CD8-positive, alpha-beta memory T cell (primary cell): Measurements from ENCODE around the gene CLDN9. TPM values are rescaled to one million over a fixed set of nuclear protein-coding genes. Genes with fewer than 3 reads are reported as not detected.

Source experiments
- CTCF ChIA-PET: fragments of 350-600 bp; sonication (Branson Sonifier 250); formaldehyde crosslinking; loops from one replicate; lab custom pipeline; 2021; ENCODE audit warnings: antibody characterized with exemption; lab: Charles Lee
- POLR2A ChIA-PET: fragments of 350-600 bp; sonication (Branson Sonifier 250); formaldehyde crosslinking; loops from one replicate; lab custom pipeline; 2021; ENCODE audit warnings: antibody characterized with exemption; lab: Charles Lee
- DNase-seq, 5 donors: peaks; one replicate each; pipeline versions ENCODE4 v3.0.0 to v3.0.0-alpha.2; 2020 to 2022; ENCODE audit warnings: mixed read lengths in 1 of 5
- H3K27ac ChIP-seq: one replicate; pipeline ENCODE4 v1.7.0; 2013; ENCODE audit warnings: low read depth, mild to moderate bottlenecking, low read length, moderate library complexity
- H3K27me3 ChIP-seq: 2 replicates; pipeline ENCODE4 v1.7.0; 2013; ENCODE audit warnings: low read length, mild to moderate bottlenecking; ENCODE audit not compliant: insufficient read depth, poor library complexity, severe bottlenecking
- H3K36me3 ChIP-seq: 2 replicates; pipeline ENCODE4 v1.7.0; 2013; ENCODE audit warnings: mild to moderate bottlenecking, low read length, moderate library complexity; ENCODE audit not compliant: insufficient read depth
- H3K4me1 ChIP-seq: 2 replicates; pipeline ENCODE4 v1.7.0; 2013; ENCODE audit warnings: mild to moderate bottlenecking, low read length, moderate library complexity; ENCODE audit not compliant: insufficient read depth
- H3K4me3 ChIP-seq: 2 replicates; pipeline ENCODE4 v1.7.0; 2013; ENCODE audit warnings: mild to moderate bottlenecking, low read length
- H3K9me3 ChIP-seq: 2 replicates; pipeline ENCODE4 v1.7.0; 2013; ENCODE audit warnings: mild to moderate bottlenecking, low read length
- H3K27ac Mint-ChIP-seq, 8 donors: one replicate each; pipeline ENCODE4 v1.8.0; 2020 to 2021; ENCODE audit warnings: mixed read lengths in 8 of 8, mild to moderate bottlenecking in 6 of 8, inconsistent platforms in 3 of 8, moderate library complexity in 3 of 8
- H3K27me3 Mint-ChIP-seq, 2 donors: one replicate each; pipeline ENCODE4 v1.8.0; 2020 to 2021; ENCODE audit warnings: mixed read lengths in 2 of 2, mild to moderate bottlenecking in 1 of 2, moderate library complexity in 1 of 2
- H3K36me3 Mint-ChIP-seq, 3 donors: one replicate each; pipeline ENCODE4 v1.8.0; 2020 to 2021; ENCODE audit warnings: mixed read lengths in 3 of 3, inconsistent platforms in 1 of 3, mild to moderate bottlenecking in 1 of 3
- H3K4me1 Mint-ChIP-seq, 3 donors: one replicate each; pipeline ENCODE4 v1.8.0; 2020 to 2021; ENCODE audit warnings: mixed read lengths in 3 of 3, inconsistent platforms in 1 of 3, mild to moderate bottlenecking in 1 of 3
- H3K4me3 Mint-ChIP-seq, 7 donors: one replicate each; pipeline ENCODE4 v1.8.0; 2020 to 2021; ENCODE audit warnings: mixed read lengths in 7 of 7, mild to moderate bottlenecking in 6 of 7, moderate library complexity in 4 of 7, inconsistent platforms in 2 of 7
- H3K9me3 Mint-ChIP-seq, 5 donors: one replicate each; pipeline ENCODE4 v1.8.0; 2020 to 2022; ENCODE audit warnings: mixed read lengths in 5 of 5, mild to moderate bottlenecking in 3 of 5, moderate library complexity in 2 of 5, inconsistent platforms in 1 of 5
- polyA plus RNA-seq: library from polyadenylated mRNA; unstranded; fragments of 300-500 nt; fragmentation: Illumina TruSeq; gene quantifications from one replicate; pipeline ENCODE4 v1.2.3, GENCODE V29; 2021
- total RNA-seq, 2 experiments: library from RNA; stranded (reverse); gene quantifications; one replicate each; pipeline ENCODE4 v1.2.3, GENCODE V29; 2021

Gene CLDN9
- total and polyA plus RNA-seq, 3 experiments from 2014 or later: not detected

- CTCF ChIA-PET: interaction anchor here (0.6 to 14.4 kb wide), 3 partner anchors 16 to 137 kb away, joined by 3 to 289 read pairs (median 3); partner anchors contain the start of genes HCFC1R1, THOC6 and TNFRSF12A
- DNase-seq: no peak
- no peaks in the 10 kb centered on the region for H3K9me3 ChIP-seq
- peaks cover 0 to 18% of the 10 kb centered on the region in 2 donors for H3K27me3 Mint-ChIP-seq
- no peak overlapping the region for H3K27ac Mint-ChIP-seq
- H3K9me3 Mint-ChIP-seq: no peaks in the 10 kb centered on the region
- no peak overlapping the region for H3K4me3 ChIP-seq
- no peak overlapping the region for H3K4me3 Mint-ChIP-seq
- H3K36me3 ChIP-seq: no peaks in the 10 kb centered on the region
- H3K27me3 ChIP-seq: peaks cover 3% of the 10 kb centered on the region
- H3K36me3 Mint-ChIP-seq: no peaks in the 10 kb centered on the region
- no peak overlapping the region for H3K27ac ChIP-seq
- POLR2A ChIA-PET: interaction anchor here (0.6 kb wide), 2 partner anchors 17 to 189 kb away, joined by 4 to 7 read pairs; no protein-coding TSS in a partner anchor
- H3K4me1 ChIP-seq: peaks cover 22% of the 10 kb centered on the region
- H3K4me1 Mint-ChIP-seq: peaks cover 23 to 34% (median 24%) of the 10 kb centered on the region in 3 donors
Measured at GRCh38 chr16:3010510-3010909, 2.2 kb upstream of the CLDN9 start.

- Mint-ChIP-seq H3K36me3 (no peaks in the 10 kb centered on the region), H3K27ac (no peak overlapping the region), H3K9me3 (no peaks in the 10 kb centered on the region), H3K4me3 (peak overlapping the region in 1 of 7 donors; percentile 4), H3K27me3 (peaks cover 0 to 16% of the 10 kb centered on the region in 2 donors), H3K4me1 (peaks cover 17 to 25% (median 17%) of the 10 kb centered on the region in 3 donors)
- H3K27ac ChIP-seq: no peak overlapping the region
- peaks cover 20% of the 10 kb centered on the region for H3K4me1 ChIP-seq
- peaks cover 3% of the 10 kb centered on the region for H3K27me3 ChIP-seq
- H3K36me3 ChIP-seq: no peaks in the 10 kb centered on the region
- no peak overlapping the region for H3K4me3 ChIP-seq
- DNase-seq: no peak
- CTCF ChIA-PET: interaction anchor here (0.8 to 14.4 kb wide), 3 partner anchors 8 to 46 kb away, joined by 3 to 289 read pairs (median 4); partner anchors contain the start of genes HCFC1R1, THOC6 and TNFRSF12A
- H3K9me3 ChIP-seq: no peaks in the 10 kb centered on the region
- POLR2A ChIA-PET: no interaction called here
Measured at GRCh38 chr16:3012246-3012645, 477 bp upstream of the CLDN9 start.

GRCh38 chr16:3013491-3013951 lies 798 bp downstream of the CLDN9 start:
- no peak overlapping the region for H3K4me3 Mint-ChIP-seq
- H3K9me3 Mint-ChIP-seq: no peaks in the 10 kb centered on the region
- CTCF ChIA-PET: interaction anchor here (1.2 to 14.4 kb wide), 4 partner anchors 10 to 18 kb away, joined by 3 to 289 read pairs (median 4); partner anchors contain the start of genes HCFC1R1, THOC6 and TNFRSF12A
- POLR2A ChIA-PET: no interaction called here
- H3K4me1 ChIP-seq: peaks cover 13% of the 10 kb centered on the region
- no peaks in the 10 kb centered on the region for H3K36me3 ChIP-seq
- DNase-seq: no peak
- no peaks in the 10 kb centered on the region for H3K9me3 ChIP-seq
- peaks cover 4 to 19% (median 4%) of the 10 kb centered on the region in 3 donors for H3K4me1 Mint-ChIP-seq
- H3K4me3 ChIP-seq: no peak overlapping the region
- no peaks in the 10 kb centered on the region for H3K36me3 Mint-ChIP-seq
- no peak overlapping the region for H3K27ac Mint-ChIP-seq
- no peak overlapping the region for H3K27ac ChIP-seq
- H3K27me3 Mint-ChIP-seq: peaks cover 0 to 16% of the 10 kb centered on the region in 2 donors
- peaks cover 3% of the 10 kb centered on the region for H3K27me3 ChIP-seq

- H3K9me3 Mint-ChIP-seq: no peaks in the 10 kb centered on the region
- peaks cover 0 to 15% (median 0%) of the 10 kb centered on the region in 3 donors for H3K4me1 Mint-ChIP-seq
- Histone ChIP-seq H3K36me3 (no peaks in the 10 kb centered on the region), H3K4me1 (peaks cover 8% of the 10 kb centered on the region), H3K4me3 (no peak overlapping the region), H3K9me3 (no peaks in the 10 kb centered on the region), H3K27ac (no peak overlapping the region), H3K27me3 (peaks cover 3% of the 10 kb centered on the region)
- ChIA-PET CTCF (interaction anchor here (1.0 to 1.4 kb wide), 4 partner anchors 10 to 17 kb away, joined by 3 to 4 read pairs (median 3); partner anchors contain the start of genes HCFC1R1 and THOC6), POLR2A (no interaction called here)
- H3K27me3 Mint-ChIP-seq: peaks cover 0 to 16% of the 10 kb centered on the region in 2 donors
- no peak for DNase-seq
- H3K36me3 Mint-ChIP-seq: no peaks in the 10 kb centered on the region
- no peak overlapping the region for H3K4me3 Mint-ChIP-seq
- H3K27ac Mint-ChIP-seq: no peak overlapping the region
Measured at GRCh38 chr16:3013998-3014690, 1.4 kb downstream of the CLDN9 start.

- CTCF ChIA-PET: interaction anchor here (1.0 to 1.4 kb wide), 4 partner anchors 9 to 16 kb away, joined by 3 to 4 read pairs (median 3); partner anchors contain the start of genes HCFC1R1 and THOC6
- peaks cover 2 to 20% (median 3%) of the 10 kb centered on the region in 3 donors for H3K4me1 Mint-ChIP-seq
- peaks cover under 1 to 16% of the 10 kb centered on the region in 2 donors for H3K27me3 Mint-ChIP-seq
Measured at GRCh38 chr16:3014971-3015370, 2.2 kb downstream of the CLDN9 start.

GRCh38 chr16:3015865-3016521 lies 3.3 kb downstream of the CLDN9 start:
- peaks cover 2 to 16% of the 10 kb centered on the region in 2 donors for H3K27me3 Mint-ChIP-seq

More at GRCh38 chr16:3014971-3015370, 2.2 kb downstream of the CLDN9 start:
- Histone ChIP-seq H3K36me3 (no peaks in the 10 kb centered on the region), H3K4me3 (no peak overlapping the region), H3K9me3 (no peaks in the 10 kb centered on the region), H3K27me3 (peaks cover 3% of the 10 kb centered on the region), H3K27ac (no peak overlapping the region), H3K4me1 (peaks cover 14% of the 10 kb centered on the region)
- Mint-ChIP-seq H3K27ac (no peak overlapping the region), H3K4me3 (no peak overlapping the region), H3K9me3 (no peaks in the 10 kb centered on the region), H3K36me3 (no peaks in the 10 kb centered on the region)
- POLR2A ChIA-PET: no interaction called here
- DNase-seq: no peak

GRCh38 chr16:3017344-3017743 lies 4.6 kb downstream of the CLDN9 start:
- H3K4me1 ChIP-seq: peaks cover 29% of the 10 kb centered on the region
- no peaks in the 10 kb centered on the region for H3K9me3 ChIP-seq
- Mint-ChIP-seq H3K4me1 (peaks cover 20 to 40% (median 21%) of the 10 kb centered on the region in 3 donors), H3K4me3 (no peak overlapping the region), H3K36me3 (no peaks in the 10 kb centered on the region), H3K27me3 (peaks cover 2 to 14% of the 10 kb centered on the region in 2 donors), H3K9me3 (no peaks in the 10 kb centered on the region), H3K27ac (no peak overlapping the region)
- no peaks in the 10 kb centered on the region for H3K27me3 ChIP-seq
- ChIA-PET CTCF (interaction anchor here (1.0 to 1.5 kb wide), 2 partner anchors 10 to 11 kb away, joined by 3 read pairs; no protein-coding TSS in a partner anchor), POLR2A (no interaction called here)
- DNase-seq: no peak
- H3K27ac ChIP-seq: no peak overlapping the region
- no peak overlapping the region for H3K4me3 ChIP-seq
- H3K36me3 ChIP-seq: no peaks in the 10 kb centered on the region

More at GRCh38 chr16:3015865-3016521, 3.3 kb downstream of the CLDN9 start:
- POLR2A ChIA-PET: no interaction called here
- H3K9me3 Mint-ChIP-seq: no peaks in the 10 kb centered on the region
- peaks cover 7 to 29% (median 7%) of the 10 kb centered on the region in 3 donors for H3K4me1 Mint-ChIP-seq
- Histone ChIP-seq H3K4me3 (no peak overlapping the region), H3K27ac (no peak overlapping the region), H3K4me1 (peaks cover 16% of the 10 kb centered on the region), H3K27me3 (peaks cover 3% of the 10 kb centered on the region), H3K9me3 (no peaks in the 10 kb centered on the region), H3K36me3 (no peaks in the 10 kb centered on the region)
- CTCF ChIA-PET: interaction anchor here (1.5 kb wide), 1 partner anchor 12 kb away, joined by 3 read pairs; no protein-coding TSS in a partner anchor
- DNase-seq: no peak
- peak overlapping the region in 1 of 7 donors; percentile 31 for H3K4me3 Mint-ChIP-seq
- no peaks in the 10 kb centered on the region for H3K36me3 Mint-ChIP-seq
- no peak overlapping the region for H3K27ac Mint-ChIP-seq
